Coronary artery (tissue), 2 donors: Measurements from ENCODE around the gene MED19.

ENCODE experiments used
- DNase-seq: peaks from one replicate; pipeline ENCODE4 v3.0.0-alpha.2; 2017; ENCODE audit warnings: low spot score
- H3K27ac ChIP-seq, 2 donors: fragments of 200-600 bp; sonication (generic); one replicate each; pipeline ENCODE4 v1.5.1; 2016 to 2019
- H3K4me3 ChIP-seq: fragments of 200-600 bp; sonication (generic); 2 replicates; pipeline ENCODE4 v1.5.1; 2016; ENCODE audit warnings: mild to moderate bottlenecking, moderate library complexity
- CTCF ChIP-seq: fragments of 200-600 bp; sonication (generic); IDR thresholded peaks from one replicate; pipeline ENCODE4 v1.5.1; 2019; ENCODE audit warnings: antibody characterized with exemption

MED19 gene

GRCh38 chr11:57663975-57664374, 48.0 kb downstream of the MED19 start:
- no peak overlapping the region for H3K27ac ChIP-seq
- no peak for DNase-seq
- TF ChIP-seq CTCF = no peak
- H3K4me3 ChIP-seq = no peak overlapping the region

GRCh38 chr11:57662893-57663292, 49.1 kb downstream of the MED19 start:
- no peak for TF ChIP-seq CTCF
- DNase-seq = no peak
- Histone ChIP-seq H3K27ac (no peak overlapping the region), H3K4me3 (no peak overlapping the region)

GRCh38 chr11:57659669-57660068, 52.3 kb downstream of the MED19 start:
- no peak for DNase-seq
- no peak for TF ChIP-seq CTCF
- no peak overlapping the region for H3K27ac ChIP-seq
- no peak overlapping the region for H3K4me3 ChIP-seq

GRCh38 chr11:57658023-57658361, 54.0 kb downstream of the MED19 start:
- DNase-seq = no peak
- no peak for TF ChIP-seq CTCF
- Histone ChIP-seq H3K4me3 (peak overlapping the region; percentile 74), H3K27ac (peak overlapping the region; percentile 91)

GRCh38 chr11:57657194-57658022, 54.6 kb downstream of the MED19 start, which contains the start of gene CLP1:
TSS of gene CLP1 (plus strand) at chr11:57657762. CDS start at chr11:57659477, 1,715 bp downstream.
- Histone ChIP-seq H3K27ac (peak within 1 kb of the TSS; percentile 91), H3K4me3 (peak within 1 kb of the TSS; percentile 74)
- TF ChIP-seq CTCF = no peak
- peak; percentile 100 for DNase-seq

GRCh38 chr11:57656885-57657193, 55.2 kb downstream of the MED19 start:
- H3K4me3 ChIP-seq = peak overlapping the region; percentile 74
- peak overlapping the region; percentile 91 for H3K27ac ChIP-seq
- DNase-seq = no peak
- TF ChIP-seq CTCF = no peak
